Caco-2 (cell line): ENCODE data around the gene LUC7L3. TPM values are rescaled to one million over a fixed set of nuclear protein-coding genes. Genes with fewer than 3 reads are reported as not detected.

Experiments
- Bru-seq: library from RNA; stranded (reverse); fragments of 400-500 nt; gene quantifications from one replicate; lab custom pipeline; 2021; lab: Mats Ljungman, UMichigan
- BruChase-seq, 2 experiments: library from RNA; stranded (reverse); fragments of 400-500 nt; gene quantifications; one replicate each; lab custom pipeline; 2021; lab: Mats Ljungman, UMichigan
- BruUV-seq: library from RNA; stranded (reverse); fragments of 400-500 nt; replicated peaks from 2 replicates; lab custom pipeline; 2021; lab: Mats Ljungman, UMichigan
- CTCF ChIA-PET: fragments of 300-600 bp; sonication (Branson Sonifier 250); formaldehyde crosslinking; loops from one replicate; lab custom pipeline; 2022; ENCODE audit warnings: antibody characterized with exemption; lab: Charles Lee
- POLR2A ChIA-PET: fragments of 300-600 bp; sonication (Branson Sonifier 250); formaldehyde crosslinking; loops from one replicate; lab custom pipeline; 2022; ENCODE audit warnings: antibody characterized with exemption; lab: Charles Lee
- DNase-seq, 2 experiments: peaks; one replicate each; pipeline versions ENCODE4 v3.0.0 to v3.0.0-alpha.2; 2020 to 2022
- H3K27me3 ChIP-seq: replicated peaks from 2 replicates; pipeline ENCODE4 v1.6.0; 2011; ENCODE audit warnings: low read length; ENCODE audit not compliant: control insufficient read depth, insufficient read depth
- H3K36me3 ChIP-seq: 2 replicates; pipeline ENCODE4 v1.5.1; 2011; ENCODE audit warnings: low read length; ENCODE audit not compliant: control insufficient read depth, insufficient read depth
- H3K4me1 ChIP-seq: fragments of 250-450 bp; sonication (Bioruptor Pico); 2 replicates; pipeline ENCODE4 v1.5.1; 2020; ENCODE audit warnings: mild to moderate bottlenecking
- H3K4me3 ChIP-seq: 2 replicates; pipeline ENCODE4 v1.5.1; 2011; ENCODE audit warnings: low read depth, mild to moderate bottlenecking, control low read depth, low read length
- H3K9me3 ChIP-seq: fragments of 250-450 bp; sonication (Bioruptor Pico); 2 replicates; pipeline ENCODE4 v1.5.1; 2020; ENCODE audit warnings: mild to moderate bottlenecking, moderate library complexity
- H3K27ac Mint-ChIP-seq: one replicate; pipeline ENCODE4 v1.8.0; 2022; ENCODE audit warnings: mixed read lengths; ENCODE audit not compliant: unreplicated experiment
- H3K27me3 Mint-ChIP-seq: one replicate; pipeline ENCODE4 v1.8.0; 2022; ENCODE audit warnings: mixed read lengths; ENCODE audit not compliant: insufficient read depth, unreplicated experiment
- H3K36me3 Mint-ChIP-seq: one replicate; pipeline ENCODE4 v1.8.0; 2022; ENCODE audit warnings: mild to moderate bottlenecking, mixed read lengths; ENCODE audit not compliant: insufficient read depth, unreplicated experiment
- H3K4me1 Mint-ChIP-seq: one replicate; pipeline ENCODE4 v1.8.0; 2022; ENCODE audit warnings: low read depth, mixed read lengths; ENCODE audit not compliant: unreplicated experiment
- H3K4me3 Mint-ChIP-seq: one replicate; pipeline ENCODE4 v1.8.0; 2022; ENCODE audit warnings: mild to moderate bottlenecking, moderate library complexity, mixed read lengths; ENCODE audit not compliant: unreplicated experiment
- H3K9me3 Mint-ChIP-seq: one replicate; pipeline ENCODE4 v1.8.0; 2022; ENCODE audit warnings: mixed read lengths; ENCODE audit not compliant: unreplicated experiment
- intact Hi-C: fragments of 100-400 bp; cut with micrococcal nuclease; formaldehyde crosslinking; loops from one replicate; pipeline ENCODE4 v1.10.0; 2022; ENCODE audit not compliant: unreplicated experiment
- long read RNA-seq: library from polyadenylated mRNA; stranded (forward); transcript quantifications from one replicate; pipeline ENCODE4 v2.0.0, GENCODE V29; 2022
- total RNA-seq: library from RNA; stranded (reverse); gene quantifications from 2 replicates; pipeline ENCODE4 v1.2.3, GENCODE V29; 2022
- TF ChIP-seq, protein P1 (sequence below), 2 experiments: fragments of 200-600 bp in 1 of 2; IDR thresholded peaks; 1 replicate in 1 of 2; 2 replicates in 1 of 2; pipeline versions ENCODE4 v1.5.1 to v1.8.0; 2011 to 2022; ENCODE audit warnings: antibody characterized with exemption in 1 of 2, control low read depth in 1 of 2, inconsistent platforms in 1 of 2, low read depth in 1 of 2, low read length in 1 of 2, mild to moderate bottlenecking in 1 of 2, moderate library complexity in 1 of 2; ENCODE audit not compliant: insufficient read depth in 1 of 2, severe bottlenecking in 1 of 2, unreplicated experiment in 1 of 2

The LUC7L3 gene, protein sequence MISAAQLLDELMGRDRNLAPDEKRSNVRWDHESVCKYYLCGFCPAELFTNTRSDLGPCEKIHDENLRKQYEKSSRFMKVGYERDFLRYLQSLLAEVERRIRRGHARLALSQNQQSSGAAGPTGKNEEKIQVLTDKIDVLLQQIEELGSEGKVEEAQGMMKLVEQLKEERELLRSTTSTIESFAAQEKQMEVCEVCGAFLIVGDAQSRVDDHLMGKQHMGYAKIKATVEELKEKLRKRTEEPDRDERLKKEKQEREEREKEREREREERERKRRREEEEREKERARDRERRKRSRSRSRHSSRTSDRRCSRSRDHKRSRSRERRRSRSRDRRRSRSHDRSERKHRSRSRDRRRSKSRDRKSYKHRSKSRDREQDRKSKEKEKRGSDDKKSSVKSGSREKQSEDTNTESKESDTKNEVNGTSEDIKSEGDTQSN
- total RNA-seq (284 and 287 TPM in 2 replicates), Bru-seq, nascent RNA (percentile 99 among the genes with signal in this experiment), BruChase-seq, experiment 1, labeled RNA remaining after a 2-hour chase (percentile 99 among the genes with signal in this experiment), BruChase-seq, experiment 2, labeled RNA remaining after a 6-hour chase (percentile 99 among the genes with signal in this experiment)
- long read RNA-seq, full-length matches to known transcripts: 163 of 297 reads
- long read RNA-seq, partial matches to known transcripts: 54 of 297 reads
- long read RNA-seq, other reads (novel, unspliced or antisense): 80 of 297 reads

GRCh38 chr17:50719144-50719923 lies at the start of gene LUC7L3:
Gene LUC7L3 (plus strand): TSS chr17:50719603. CDS start chr17:50719733, 130 bp downstream.
- Histone ChIP-seq H3K27me3 (no peaks in the 10 kb centered on the region), H3K4me1 (peaks cover 23% of the 10 kb centered on the region), H3K9me3 (no peaks in the 10 kb centered on the region), H3K4me3 (peak within 1 kb of the TSS; percentile 88), H3K36me3 (peaks cover 1% of the 10 kb centered on the region; the same call in 1 of the 2 replicates)
- H3K4me3 Mint-ChIP-seq: peak within 1 kb of the TSS; percentile 97
- DNase-seq: peak; percentile 99 to 100
- no peaks in the 10 kb centered on the region for H3K9me3 Mint-ChIP-seq
- BruUV-seq: TSS peak; percentile 98
- ChIA-PET CTCF (interaction anchor here (0.6 to 1.1 kb wide), 9 partner anchors 14 to 240 kb away, joined by 3 to 9 read pairs (median 4); no protein-coding TSS in a partner anchor), POLR2A (interaction anchor here (0.5 to 1.1 kb wide), 35 partner anchors 9 to 1708 kb away, joined by 3 to 20 read pairs (median 4); partner anchors contain the start of genes ANKRD40CL, CACNA1G, KAT7 and LRRC59)
- intact Hi-C loops: loop anchor here (1.0 kb wide), 2 partner anchors 11 to 148 kb away; no protein-coding TSS in a partner anchor
- H3K27me3 Mint-ChIP-seq: no peaks in the 10 kb centered on the region
- peaks cover 18% of the 10 kb centered on the region for H3K4me1 Mint-ChIP-seq
- H3K27ac Mint-ChIP-seq: peak within 1 kb of the TSS; percentile 100
- TF ChIP-seq, protein P1, sequence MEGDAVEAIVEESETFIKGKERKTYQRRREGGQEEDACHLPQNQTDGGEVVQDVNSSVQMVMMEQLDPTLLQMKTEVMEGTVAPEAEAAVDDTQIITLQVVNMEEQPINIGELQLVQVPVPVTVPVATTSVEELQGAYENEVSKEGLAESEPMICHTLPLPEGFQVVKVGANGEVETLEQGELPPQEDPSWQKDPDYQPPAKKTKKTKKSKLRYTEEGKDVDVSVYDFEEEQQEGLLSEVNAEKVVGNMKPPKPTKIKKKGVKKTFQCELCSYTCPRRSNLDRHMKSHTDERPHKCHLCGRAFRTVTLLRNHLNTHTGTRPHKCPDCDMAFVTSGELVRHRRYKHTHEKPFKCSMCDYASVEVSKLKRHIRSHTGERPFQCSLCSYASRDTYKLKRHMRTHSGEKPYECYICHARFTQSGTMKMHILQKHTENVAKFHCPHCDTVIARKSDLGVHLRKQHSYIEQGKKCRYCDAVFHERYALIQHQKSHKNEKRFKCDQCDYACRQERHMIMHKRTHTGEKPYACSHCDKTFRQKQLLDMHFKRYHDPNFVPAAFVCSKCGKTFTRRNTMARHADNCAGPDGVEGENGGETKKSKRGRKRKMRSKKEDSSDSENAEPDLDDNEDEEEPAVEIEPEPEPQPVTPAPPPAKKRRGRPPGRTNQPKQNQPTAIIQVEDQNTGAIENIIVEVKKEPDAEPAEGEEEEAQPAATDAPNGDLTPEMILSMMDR (IDR thresholded peaks at IDR 0.05; ENCODE audit: insufficient read depth in 1 of 2, low read depth in 1 of 2, low read length in 1 of 2, severe bottlenecking in 1 of 2, unreplicated experiment in 1 of 2): no peak
- peaks cover 55% of the 10 kb centered on the region for H3K36me3 Mint-ChIP-seq

DNA sequence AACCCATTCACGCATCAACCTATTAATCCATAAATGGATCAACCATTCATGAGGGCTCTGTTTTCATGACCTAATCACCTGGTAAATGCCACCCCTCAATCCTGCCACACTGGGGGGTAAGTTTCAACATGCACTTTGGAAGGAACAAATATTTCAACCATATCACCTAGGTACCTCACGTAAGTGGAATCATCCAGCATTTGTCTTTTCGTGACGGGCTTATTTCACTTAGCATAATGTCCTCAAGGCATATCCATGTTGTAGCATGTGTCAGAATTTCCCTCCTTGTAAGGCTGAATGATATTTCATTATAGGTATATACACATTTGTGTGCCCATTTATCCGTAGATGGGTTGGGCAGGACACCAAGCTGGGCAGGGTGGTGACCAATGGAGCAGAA lies 47.3 kb upstream of the LUC7L3 start:
- Histone ChIP-seq H3K27me3 (no peaks in the 10 kb centered on the region), H3K9me3 (no peaks in the 10 kb centered on the region), H3K36me3 (peaks cover 2% of the 10 kb centered on the region), H3K4me3 (no peak overlapping the region), H3K4me1 (peaks cover 32% of the 10 kb centered on the region)
- ChIA-PET POLR2A (no interaction called here), CTCF (interaction anchor here (0.6 to 2.3 kb wide), 5 partner anchors 9 to 121 kb away, joined by 3 to 15 read pairs (median 6); no protein-coding TSS in a partner anchor)
- TF ChIP-seq, protein P1 (IDR thresholded peaks at IDR 0.05; ENCODE audit: insufficient read depth in 1 of 2, low read depth in 1 of 2, low read length in 1 of 2, severe bottlenecking in 1 of 2, unreplicated experiment in 1 of 2): no peak
- Mint-ChIP-seq H3K36me3 (peaks cover 17% of the 10 kb centered on the region), H3K9me3 (no peaks in the 10 kb centered on the region), H3K4me3 (no peak overlapping the region), H3K27ac (peak overlapping the region; percentile 66), H3K4me1 (peaks cover 32% of the 10 kb centered on the region), H3K27me3 (no peaks in the 10 kb centered on the region)
- BruUV-seq: no TSS peak
- intact Hi-C loops: no loop called here
- DNase-seq: no peak
